Measurements from ENCODE around the gene SASH1.

DNA sequence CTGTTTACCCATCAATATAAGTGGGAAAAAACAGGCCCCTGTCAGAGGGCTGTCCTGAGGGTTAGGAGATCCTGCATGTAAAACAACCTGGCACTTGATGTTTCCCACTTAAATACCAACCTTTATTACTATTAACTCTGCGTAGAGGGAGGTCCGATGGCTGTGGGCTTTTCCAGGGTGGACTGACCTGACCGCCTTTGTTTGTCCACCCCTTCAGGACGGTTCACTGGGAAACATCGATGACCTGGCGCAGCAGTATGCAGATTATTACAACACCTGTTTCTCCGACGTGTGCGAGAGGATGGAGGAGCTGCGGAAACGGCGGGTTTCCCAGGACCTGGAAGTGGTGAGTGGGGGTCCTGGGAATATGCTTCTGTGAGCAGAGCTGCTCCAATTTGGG lies 47.3 kb downstream of the SASH1 start:
- TF ChIP-seq POLR2A (IDR thresholded peaks at IDR 0.05; ENCODE audit: low read length) (no peak), GATA1 (IDR thresholded peaks at IDR 0.05; ENCODE audit: low read depth, low read length) (no peak)
